ENCODE results near the gene NAGS.
"Not testable (repeated sequence)": the region's sequence is repeated elsewhere in the genome, so short reads cannot be mapped to it uniquely, and the experiment has no call there.

Gene NAGS

GRCh38 chr17:44022246-44022645 lies 17.8 kb downstream of the NAGS start:
- TF ChIP-seq CTCF (conservative IDR thresholded peaks at IDR 0.05; ENCODE audit: low read depth, low read length), result no peak
- DNase-seq (ENCODE audit: low read depth), result no peak
- no peak overlapping the region for H3K4me3 ChIP-seq (ENCODE audit: low read length)

GRCh38 chr17:44023545-44024270 lies 19.3 kb downstream of the NAGS start:
- H3K4me3 ChIP-seq (ENCODE audit: low read length), result no peak overlapping the region

GRCh38 chr17:44024271-44024663 lies 19.8 kb downstream of the NAGS start:
- no peak for TF ChIP-seq CTCF (conservative IDR thresholded peaks at IDR 0.05; ENCODE audit: low read depth, low read length)
- no peak for DNase-seq (ENCODE audit: low read depth)
- H3K4me3 ChIP-seq (ENCODE audit: low read length), result no peak overlapping the region

More at GRCh38 chr17:44023545-44024270, 19.3 kb downstream of the NAGS start:
- TF ChIP-seq CTCF (conservative IDR thresholded peaks at IDR 0.05; ENCODE audit: low read depth, low read length), result no peak
- no peak for DNase-seq (ENCODE audit: low read depth)

GRCh38 chr17:44024853-44025252 lies 20.4 kb downstream of the NAGS start:
- no peak overlapping the region for H3K4me3 ChIP-seq (ENCODE audit: low read length)
- no peak for TF ChIP-seq CTCF (conservative IDR thresholded peaks at IDR 0.05; ENCODE audit: low read depth, low read length)
- DNase-seq (ENCODE audit: low read depth), result no peak

GRCh38 chr17:44029736-44030135 lies 25.3 kb downstream of the NAGS start:
- H3K4me3 ChIP-seq (ENCODE audit: low read length), result no peak overlapping the region
- DNase-seq (ENCODE audit: low read depth), result no peak
- TF ChIP-seq CTCF (conservative IDR thresholded peaks at IDR 0.05; ENCODE audit: low read depth, low read length), result no peak

- no peak for TF ChIP-seq CTCF (conservative IDR thresholded peaks at IDR 0.05; ENCODE audit: low read depth, low read length)
- no peak overlapping the region for H3K4me3 ChIP-seq (ENCODE audit: low read length)
- no peak for DNase-seq (ENCODE audit: low read depth)
Measured at GRCh38 chr17:44030482-44030881, 26.1 kb downstream of the NAGS start.

GRCh38 chr17:44033861-44034408 lies 29.5 kb downstream of the NAGS start:
- DNase-seq (ENCODE audit: low read depth), result no peak
- H3K4me3 ChIP-seq (ENCODE audit: low read length), result no peak overlapping the region
- TF ChIP-seq CTCF (conservative IDR thresholded peaks at IDR 0.05; ENCODE audit: low read depth, low read length), result no peak

- not testable (repeated sequence) for DNase-seq (ENCODE audit: low read depth); H3K4me3 ChIP-seq (ENCODE audit: low read length)
Measured at GRCh38 chr17:44034688-44035087, 30.3 kb downstream of the NAGS start.
